Dermis blood vessel endothelial cell (primary cell): Measurements from ENCODE around the gene MT2A. TPM values are rescaled to one million over a fixed set of nuclear protein-coding genes. Genes with fewer than 3 reads are reported as not detected.
"Not testable (repeated sequence)": the region's sequence is repeated elsewhere in the genome, so short reads cannot be mapped to it uniquely, and the experiment has no call there.

Experiments used
- DNase-seq: peaks from one replicate; pipeline ENCODE4 v3.0.0; 2010
- total RNA-seq: library from RNA; depleted of rRNA; stranded (reverse); fragments of >200 nt; gene quantifications from 2 replicates; pipeline ENCODE4 v1.2.3, GENCODE V29; 2014

MT2A gene
- total RNA-seq, 1 donor from 2014 or later = 21.3 TPM

DNA sequence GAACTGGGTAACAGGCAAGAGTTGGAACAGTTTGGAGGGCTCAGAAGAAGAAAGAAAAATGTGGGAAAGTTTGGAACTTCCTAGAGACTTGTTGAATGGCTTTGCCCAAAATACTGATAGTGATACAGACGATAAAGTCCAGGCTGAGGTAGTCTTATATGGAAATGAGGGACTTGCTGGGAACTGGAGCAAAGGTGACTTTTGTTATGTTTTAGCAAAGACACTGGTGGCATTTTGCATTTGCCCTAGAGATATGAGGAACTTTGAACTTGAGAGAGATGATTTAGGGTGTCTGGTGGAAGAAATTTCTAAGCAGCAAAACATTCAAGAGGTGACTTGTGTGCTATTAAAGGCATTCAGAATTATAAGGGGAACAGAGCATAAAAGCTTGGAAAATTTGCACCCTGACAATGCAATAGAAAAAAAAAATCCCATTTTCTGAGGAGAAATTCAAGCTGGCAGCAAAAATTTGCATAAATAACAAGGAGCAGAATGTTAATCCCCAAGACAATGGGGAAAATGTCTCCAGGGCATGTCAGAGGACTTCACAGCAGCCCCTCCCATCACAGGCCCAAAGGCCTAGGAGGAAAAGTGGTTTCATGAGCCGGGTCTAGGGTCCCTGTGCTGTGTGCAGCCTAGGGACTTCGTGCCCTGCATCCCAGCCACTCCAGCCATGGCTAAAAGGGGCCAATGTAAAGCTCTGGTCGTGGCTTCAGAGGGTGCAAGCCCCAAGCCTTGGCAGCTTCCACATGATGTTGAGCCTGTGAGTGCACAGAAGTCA is 13.5 kb downstream of the MT2A start:
- not testable (repeated sequence) for DNase-seq

DNA sequence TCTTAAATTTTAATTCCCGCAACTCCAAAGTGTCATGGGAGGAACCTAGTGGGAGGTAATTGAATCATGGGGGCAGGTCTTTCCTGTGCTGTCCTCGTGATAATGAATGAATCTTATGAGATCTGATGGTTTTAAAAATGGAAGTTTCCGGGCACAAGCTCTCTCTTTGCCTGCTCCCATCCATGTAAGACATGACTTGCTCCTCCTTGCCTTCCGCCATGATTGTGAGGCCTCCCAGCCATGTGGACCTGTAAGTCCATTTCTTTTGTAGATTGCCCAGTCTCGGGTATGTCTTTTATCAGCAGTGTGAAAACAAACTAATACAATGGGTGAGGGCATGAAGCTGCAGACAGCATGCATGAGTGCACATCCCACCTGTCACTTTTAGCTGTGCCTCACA is 14.8 kb downstream of the MT2A start:
- not testable (repeated sequence) for DNase-seq

DNA sequence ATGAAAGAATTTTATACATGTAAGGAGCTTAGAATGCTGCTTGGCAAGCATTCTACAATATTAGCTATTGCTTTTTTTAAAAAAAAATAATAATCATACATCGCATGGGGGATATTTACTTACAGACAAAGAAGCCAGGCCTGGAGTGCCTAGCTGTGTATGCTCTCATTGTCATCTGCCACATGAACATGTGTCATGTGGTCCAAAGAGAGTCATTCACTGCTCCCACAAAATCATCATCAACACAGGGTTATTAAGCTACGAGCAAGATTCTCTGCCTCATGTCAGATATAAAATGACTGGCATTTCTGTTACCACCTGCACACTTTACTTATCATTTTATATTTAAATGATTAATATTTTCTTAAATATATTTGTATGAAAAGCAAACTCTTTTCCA is 15.3 kb downstream of the MT2A start:
- no peak for DNase-seq

DNA sequence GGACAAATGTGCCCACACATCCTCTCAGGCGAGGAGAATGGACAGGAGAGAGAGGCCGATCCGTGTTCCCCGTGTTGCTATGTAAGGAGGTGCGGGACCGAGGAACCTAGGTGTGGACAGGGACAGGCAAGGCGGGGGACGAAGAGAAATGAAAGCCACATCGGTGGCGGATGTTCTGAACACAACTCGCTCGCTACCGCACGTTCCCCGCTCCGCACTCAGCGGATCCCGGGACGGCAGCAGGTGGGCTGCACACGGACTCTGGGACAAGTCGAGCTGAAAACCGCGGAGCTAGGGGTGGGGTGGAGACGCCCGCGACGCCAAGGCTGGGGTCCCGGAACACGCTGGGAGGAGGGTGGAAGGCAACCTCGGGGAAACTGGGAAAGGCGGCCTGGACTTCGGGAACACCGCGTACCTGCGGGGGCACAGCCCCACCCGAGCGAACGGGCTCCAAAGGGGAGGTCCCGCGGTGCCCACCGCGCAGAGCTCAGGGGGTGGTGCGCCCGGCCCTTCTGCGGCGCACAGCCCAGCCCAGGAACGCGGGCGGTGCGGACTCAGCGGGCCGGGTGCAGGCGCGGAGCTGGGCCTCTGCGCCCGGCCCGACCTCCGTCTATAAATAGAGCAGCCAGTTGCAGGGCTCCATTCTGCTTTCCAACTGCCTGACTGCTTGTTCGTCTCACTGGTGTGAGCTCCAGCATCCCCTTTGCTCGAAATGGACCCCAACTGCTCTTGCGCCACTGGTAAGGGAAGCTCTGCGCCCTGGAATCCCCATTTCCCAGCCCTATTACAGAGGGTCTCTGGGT is 17.0 kb downstream of the MT2A start, which contains the start of gene MT1E:
TSS of gene MT1E (plus strand) at position 642 of the 803 bp plus-strand sequence. CDS start at position 713, 71 bp downstream.
- peak; percentile 81 for DNase-seq

DNA sequence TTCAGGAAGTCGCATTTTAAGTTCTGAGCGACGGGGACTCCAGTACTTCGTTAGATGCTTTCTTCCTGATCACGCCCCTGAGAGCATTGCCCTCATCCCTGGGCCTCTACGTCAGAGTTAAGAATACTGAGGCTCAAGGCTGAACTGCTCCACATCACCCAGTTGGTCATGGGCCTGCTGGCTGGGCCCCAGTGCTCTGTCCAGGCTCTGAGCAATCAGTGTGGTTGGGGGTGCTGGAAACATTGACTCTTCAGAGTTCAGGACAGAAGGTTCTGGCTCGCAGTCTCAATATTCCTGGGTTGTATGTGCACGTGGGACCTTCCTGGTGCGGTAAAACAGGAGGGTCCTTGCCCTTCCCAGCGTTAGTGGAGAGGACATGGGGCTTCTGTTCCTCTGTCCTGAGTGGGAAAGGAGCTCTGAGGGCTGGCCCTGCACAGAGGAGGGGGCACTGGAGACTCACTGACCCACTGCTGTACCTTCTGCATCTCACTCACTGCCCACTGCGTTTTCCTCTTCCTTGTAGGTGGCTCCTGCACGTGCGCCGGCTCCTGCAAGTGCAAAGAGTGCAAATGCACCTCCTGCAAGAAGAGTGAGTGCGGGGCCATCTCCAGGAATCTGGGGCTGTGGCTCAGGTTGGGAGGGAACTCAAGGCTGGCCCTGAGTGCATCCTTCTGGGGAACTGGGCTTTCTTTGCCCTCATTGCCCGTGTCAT is 17.7 kb downstream of the MT2A start:
- DNase-seq = peak; percentile 63

DNA sequence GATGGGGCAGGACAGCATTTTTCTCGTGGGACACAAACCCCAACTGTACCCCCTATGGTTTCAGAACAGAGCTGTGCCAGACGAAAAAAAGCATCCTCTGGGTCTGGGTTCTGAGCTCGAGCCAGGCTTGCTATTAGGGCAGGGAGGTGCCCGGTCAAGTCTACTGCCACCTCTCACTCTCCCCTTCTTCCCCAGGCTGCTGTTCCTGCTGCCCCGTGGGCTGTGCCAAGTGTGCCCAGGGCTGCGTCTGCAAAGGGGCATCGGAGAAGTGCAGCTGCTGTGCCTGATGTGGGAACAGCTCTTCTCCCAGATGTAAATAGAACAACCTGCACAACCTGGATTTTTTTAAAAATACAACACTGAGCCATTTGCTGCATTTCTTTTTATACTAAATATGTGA is 18.3 kb downstream of the MT2A start:
- DNase-seq = no peak

DNA sequence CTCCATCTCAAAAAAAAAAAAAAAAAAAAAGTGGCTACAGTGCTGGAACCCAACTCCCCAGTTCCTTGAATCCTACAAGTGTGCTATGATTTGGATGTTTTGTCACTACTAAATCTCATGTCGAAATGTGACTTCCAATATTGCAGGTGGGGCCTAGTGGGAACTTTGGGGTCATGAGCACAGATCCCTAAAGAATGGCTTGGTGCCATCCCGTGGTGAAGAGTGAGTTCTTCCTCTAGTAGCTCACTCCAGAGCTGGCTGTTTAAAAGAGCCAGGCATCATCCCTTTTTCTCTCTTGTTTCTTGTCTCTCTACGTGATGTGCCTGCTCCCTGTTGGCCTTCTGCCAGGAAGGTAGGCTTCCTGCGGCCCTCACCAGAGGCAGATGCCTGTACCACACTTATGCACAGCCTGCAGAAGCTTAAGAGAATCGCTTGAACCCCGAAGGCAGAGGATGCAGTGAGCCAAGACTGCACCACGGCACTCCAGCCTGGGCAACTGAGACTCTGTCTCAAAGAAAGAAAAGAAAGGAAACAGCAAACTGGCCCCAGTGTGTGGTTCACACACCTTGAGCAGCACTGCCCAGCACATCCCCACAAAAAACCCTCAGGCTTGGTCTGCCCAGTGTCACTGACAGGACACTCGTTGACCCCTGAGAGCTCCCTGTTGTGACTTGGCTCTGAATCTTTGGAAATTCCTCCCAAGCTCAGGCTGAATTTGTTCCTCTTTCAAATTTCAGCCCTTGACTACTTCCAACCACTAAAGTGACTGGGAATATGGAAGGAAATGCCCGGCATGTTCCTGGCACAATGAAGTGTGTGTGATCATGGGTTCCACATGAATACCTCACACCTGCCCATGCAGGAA is 20.3 kb downstream of the MT2A start:
- no peak for DNase-seq

DNA sequence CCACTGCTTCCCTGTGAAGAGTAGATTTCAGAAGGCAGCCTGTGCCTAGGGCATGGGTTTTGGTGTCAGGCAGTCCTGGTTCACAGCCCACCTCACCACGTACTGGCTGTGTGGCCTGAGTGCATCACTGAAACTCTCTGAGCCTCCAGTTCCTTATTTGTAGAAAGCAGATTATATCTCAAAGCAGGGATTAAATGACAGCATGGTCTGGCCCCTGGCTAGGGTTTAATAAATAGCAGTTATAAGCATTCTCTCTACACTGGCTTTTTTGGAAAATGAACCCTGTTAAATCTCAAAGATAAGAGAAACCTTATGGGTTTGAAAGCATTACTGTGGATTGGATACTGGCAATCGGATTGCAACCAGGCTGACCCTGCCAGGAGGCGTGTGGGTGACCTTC is 21.1 kb downstream of the MT2A start:
- DNase-seq = no peak

DNA sequence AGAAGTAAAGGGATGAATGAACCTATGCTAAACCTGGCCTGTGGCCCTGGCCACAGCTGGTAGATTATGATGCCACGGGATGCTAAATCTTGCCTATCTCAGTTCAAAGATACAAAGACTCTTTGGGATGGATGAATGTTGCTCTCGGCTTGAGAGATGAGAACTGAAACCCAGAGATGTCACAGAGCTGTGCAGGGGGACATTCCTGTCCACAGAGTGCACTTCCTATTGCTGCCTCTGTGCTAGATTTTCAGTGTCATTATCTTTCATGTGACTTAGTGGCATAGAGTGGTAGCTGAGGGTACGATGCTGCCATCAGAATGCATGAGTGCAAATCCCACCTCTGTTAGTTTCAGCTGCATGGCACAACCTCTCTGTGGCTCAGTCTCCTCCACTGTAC is 21.8 kb downstream of the MT2A start:
- no peak for DNase-seq

DNA sequence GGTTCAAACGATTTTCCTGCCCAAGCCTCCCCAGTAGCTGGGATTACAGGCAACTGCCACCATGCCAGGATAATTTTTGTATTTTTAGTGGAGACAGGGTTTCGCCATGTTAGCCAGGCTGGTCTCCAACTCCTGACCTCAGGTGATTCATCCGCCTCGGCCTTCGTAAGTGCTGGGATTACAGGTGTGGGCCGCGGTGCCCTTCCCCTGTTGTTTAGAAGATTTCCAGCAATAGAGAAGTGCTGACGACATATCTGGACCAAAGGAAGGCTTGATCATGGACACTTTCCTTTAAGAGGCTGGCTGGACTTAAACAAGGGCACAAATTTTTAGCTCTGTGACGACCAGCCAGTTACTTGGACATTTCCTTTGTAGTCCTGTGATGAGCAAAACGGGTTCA is 22.8 kb downstream of the MT2A start:
- no peak for DNase-seq

DNA sequence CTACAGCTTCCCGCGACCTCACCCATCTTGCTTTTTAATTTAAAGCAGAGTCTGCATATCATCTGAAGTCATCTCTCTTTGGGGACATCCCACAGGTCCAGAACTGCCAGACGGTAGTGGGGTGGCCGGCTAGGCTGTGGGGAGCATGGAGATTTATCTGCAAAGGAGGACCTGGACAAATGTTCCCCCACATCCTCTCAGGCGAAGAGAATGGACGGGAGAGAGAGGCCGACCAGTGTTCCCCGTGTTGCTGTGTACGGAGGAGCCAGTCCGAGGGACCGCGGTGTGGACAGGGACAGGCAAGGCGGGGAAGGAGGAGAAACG is 23.4 kb downstream of the MT2A start:
- DNase-seq = no peak

DNA sequence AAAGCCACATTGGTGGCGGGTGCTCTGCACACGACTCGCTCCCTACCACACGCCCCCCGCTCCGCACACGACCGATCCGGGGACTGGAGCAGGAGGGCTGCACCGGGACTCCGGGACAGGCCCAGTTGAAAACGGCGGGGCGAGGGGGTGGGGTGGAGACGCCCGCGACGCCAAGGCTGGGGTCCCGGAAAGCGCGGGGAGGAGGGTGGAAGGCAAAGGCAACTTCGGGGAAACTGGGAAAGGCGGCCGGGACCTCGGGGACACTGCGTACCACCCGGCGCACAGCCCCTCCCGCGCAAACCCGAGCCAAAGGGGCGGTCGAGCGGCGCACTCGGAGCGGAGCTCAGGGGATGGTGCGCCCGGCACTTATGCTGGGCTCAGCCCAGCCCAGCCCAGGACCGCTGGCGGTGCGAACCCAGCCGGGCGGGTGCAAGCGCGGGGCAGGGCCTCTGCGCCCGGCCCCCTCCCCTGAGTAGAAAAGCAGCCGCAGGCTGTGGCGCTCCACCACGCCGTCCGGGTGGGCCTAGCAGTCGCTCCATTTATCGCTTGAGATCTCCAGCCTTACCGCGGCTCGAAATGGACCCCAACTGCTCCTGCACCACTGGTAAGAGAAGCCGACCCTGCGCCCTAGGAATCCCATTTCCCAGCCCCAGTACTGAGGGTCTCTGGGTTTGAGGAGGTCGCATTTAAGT is 23.9 kb downstream of the MT2A start, which contains the start of gene MT1M:
TSS of gene MT1M (plus strand) at position 504 of the 692 bp plus-strand sequence. CDS start at position 577, 73 bp downstream.
- peak; percentile 46 for DNase-seq

DNA sequence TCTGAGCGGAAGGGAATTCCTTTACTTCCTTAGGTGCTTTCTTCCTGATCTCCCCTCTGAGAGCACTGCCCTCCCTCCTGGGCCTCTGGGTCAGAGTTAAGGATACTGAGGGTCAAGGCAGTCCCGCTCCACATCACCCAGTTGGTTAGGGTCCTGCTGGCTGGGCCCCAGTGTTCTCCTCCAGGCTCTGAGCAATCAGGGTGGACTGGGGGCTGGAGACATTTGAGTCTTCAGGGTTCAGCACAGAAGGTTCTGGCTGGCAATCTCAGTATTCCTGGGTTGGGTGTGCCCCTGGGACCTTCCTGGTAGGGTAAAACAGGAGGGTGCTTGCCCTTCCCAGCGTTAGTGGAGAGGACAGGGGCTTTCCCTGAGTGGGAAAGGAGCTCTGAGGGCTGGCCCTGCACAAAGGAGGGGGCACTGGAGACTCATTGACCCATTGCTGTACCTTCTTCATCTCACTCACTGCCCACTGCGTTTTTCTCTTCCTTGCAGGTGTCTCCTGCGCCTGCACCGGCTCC is 24.5 kb downstream of the MT2A start:
- no peak for DNase-seq

DNA sequence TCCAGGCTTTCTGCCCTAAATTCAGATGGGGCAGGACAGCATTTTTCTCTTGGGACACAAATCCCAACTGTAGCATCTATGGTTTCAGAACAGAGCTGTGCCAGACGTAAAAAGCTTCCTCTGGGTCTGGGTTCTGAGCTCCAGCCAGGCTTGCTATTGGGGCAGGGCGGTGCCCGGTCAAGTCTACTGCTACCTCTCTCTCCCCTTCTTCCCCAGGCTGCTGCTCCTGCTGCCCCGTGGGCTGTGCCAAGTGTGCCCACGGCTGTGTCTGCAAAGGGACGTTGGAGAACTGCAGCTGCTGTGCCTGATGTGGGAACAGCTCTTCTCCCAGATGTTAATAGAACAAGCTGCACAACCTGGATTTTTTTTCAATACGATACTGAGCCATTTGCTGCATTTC is 25.2 kb downstream of the MT2A start:
- DNase-seq = no peak

DNA sequence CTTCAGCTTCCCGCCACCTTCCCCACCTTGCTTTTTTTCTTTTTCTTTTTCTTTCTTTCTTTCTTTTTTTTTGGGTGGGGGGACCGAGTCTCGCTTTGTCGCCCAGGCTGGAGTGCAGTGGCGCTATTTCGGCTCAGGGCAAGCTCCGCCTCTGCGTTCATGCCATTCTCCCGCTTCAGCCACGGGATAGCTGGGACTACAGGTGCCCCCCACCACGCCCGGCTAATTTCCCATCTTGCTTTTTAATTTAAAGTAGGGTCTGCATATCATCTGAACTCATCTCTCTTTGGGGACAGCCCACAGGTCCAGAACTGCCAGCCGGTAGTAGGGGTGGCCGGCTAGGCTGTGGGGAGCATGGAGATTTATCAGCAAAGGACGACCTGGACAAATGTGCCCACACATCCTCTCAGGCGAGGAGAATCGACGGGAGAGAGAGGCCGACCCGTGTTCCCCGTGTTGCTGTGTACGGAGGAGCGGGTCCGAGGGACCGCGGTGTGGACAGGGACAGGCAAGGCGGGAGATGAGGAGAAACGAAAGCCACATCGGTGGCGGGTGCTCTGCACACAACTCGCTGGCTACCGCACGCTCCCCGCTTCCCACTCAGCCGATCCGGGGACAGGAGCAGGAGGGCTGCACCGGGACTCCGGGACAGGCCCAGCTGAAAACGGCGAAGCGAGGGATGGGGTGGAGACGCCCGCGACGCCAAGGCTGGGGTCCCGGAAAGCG is 26.5 kb downstream of the MT2A start:
- DNase-seq = peak; percentile 16

DNA sequence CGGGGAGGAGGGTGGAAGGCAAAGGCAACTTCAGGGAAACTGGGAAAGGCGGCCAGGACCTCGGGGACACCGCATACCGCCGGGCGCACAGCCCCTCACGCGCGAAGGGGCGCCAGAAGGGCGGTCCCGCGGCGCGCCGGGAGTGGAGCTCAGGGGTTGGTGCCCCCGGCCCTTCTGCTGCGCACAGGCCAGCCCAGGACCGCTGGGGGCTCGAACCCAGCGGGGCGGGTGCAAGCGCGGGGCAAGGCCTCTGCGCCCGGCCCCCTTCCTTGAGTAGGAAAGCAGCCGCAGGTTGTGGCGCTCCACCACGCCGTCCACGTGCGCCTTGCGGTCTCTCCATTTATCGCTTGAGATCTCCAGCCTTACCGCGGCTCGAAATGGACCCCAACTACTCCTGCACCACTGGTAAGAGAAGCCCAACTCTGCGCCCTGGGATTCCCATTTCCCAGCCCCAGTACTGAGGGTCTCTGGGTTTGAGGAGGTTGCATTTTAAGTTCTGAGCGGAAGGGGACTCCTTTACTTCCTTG is 27.1 kb downstream of the MT2A start:
- no peak for DNase-seq

DNA sequence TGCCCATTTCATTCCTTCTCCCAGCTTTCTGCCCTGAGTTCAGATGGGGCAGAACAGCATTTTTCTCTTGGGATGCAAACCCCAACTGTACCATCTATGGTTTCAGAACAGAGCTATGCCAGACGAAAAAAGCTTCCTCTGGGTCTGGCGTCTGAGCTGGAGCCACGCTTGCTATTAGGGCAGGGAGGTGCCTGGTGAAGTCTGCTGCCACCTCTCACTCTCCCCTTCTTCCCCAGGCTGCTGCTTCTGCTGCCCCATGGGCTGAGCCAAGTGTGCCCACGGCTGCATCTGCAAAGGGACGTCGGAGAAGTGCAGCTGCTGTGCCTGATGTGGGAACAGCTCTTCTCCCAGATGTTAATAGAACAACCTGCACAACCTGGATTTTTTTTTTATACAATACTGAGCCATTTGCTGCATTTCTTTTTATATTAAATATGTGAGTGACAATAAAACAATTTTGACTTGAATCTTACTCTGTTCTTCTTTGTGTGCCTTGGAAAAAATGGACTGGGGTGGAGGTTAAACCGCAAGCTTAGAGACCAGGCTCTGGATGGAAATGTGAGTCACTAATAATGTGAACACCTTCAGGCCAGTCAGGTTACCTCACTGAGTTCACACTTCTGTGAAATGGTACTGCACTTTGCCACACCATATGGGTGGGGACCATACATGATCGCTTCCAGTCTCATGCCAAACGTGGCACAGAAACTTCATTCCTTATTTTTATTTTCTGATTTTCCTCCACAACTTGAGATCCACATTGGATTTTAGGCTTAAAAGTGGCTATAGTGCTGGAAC is 28.4 kb downstream of the MT2A start:
- DNase-seq = no peak

DNA sequence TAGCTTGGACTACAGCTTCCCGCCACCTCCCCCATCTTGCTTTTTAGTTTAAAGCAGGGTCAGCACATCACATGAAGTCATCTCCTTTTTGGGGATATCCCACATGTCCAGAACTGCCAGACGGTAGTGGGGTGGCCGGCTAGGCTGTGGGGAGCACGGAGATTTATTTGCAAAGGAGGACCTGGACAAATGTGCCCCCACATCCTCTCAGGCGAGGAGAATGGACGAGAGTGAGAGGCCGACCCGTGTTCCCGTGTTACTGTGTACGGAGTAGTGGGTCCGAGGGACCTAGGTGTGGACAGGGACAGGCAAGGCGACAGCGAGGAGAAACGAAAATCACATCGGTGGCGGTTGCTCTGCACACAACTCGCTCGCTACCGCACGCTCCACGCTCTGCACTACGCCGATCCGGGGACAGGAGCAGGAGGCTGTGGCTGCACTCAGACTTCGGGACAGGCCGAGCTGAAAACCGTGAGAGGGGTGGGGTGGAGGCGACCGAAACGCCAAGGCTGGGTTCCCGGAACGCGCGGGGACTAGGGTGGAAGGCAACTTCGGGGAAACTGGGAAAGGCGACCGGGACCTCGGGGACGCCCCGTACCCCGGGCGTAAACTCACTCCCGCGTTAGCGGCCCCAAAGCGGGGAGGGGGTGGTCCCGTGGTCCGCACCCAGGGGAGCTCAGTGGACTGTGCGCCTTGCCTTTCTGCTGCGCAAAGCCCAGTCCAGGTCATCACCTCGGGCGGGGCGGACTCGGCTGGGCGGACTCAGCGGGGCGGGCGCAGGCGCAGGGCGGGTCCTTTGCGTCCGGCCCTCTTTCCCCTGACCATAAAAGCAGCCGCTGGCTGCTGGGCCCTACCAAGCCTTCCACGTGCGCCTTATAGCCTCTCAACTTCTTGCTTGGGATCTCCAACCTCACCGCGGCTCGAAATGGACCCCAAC is 29.7 kb downstream of the MT2A start, which contains the start of gene MT1A:
TSS of gene MT1A (plus strand) at position 853 of the 937 bp plus-strand sequence. CDS start at position 926, 73 bp downstream.
- DNase-seq = peak; percentile 58
